GM19372 (cell line): Measurements from ENCODE around the gene ATP1A1.

Experiments used
- ATAC-seq: cut with Tn5 transposase; IDR thresholded peaks from one replicate; pipeline ENCODE4 v1.9.1; 2021; ENCODE audit warnings: mild to moderate bottlenecking, low read depth, moderate library complexity; ENCODE audit not compliant: unreplicated experiment

The ATP1A1 gene

GRCh38 chr1:116372651-116373430 lies at the start of gene ATP1A1:
TSS of gene ATP1A1 (plus strand) at chr1:116373244. CDS start at chr1:116373512, 268 bp downstream.
- peak; percentile 67 for ATAC-seq

GRCh38 chr1:116323491-116323890 lies 49.6 kb upstream of the ATP1A1 start:
- ATAC-seq = no peak

- no peak for ATAC-seq
These were observed 48.6 kb upstream of the ATP1A1 start for GRCh38 chr1:116324411-116324810.

- no peak for ATAC-seq
These were observed 47.9 kb upstream of the ATP1A1 start for GRCh38 chr1:116325104-116325503.

- no peak for ATAC-seq
These were observed 47.1 kb upstream of the ATP1A1 start for GRCh38 chr1:116325922-116326321.

- ATAC-seq = no peak
These were observed 46.6 kb upstream of the ATP1A1 start for GRCh38 chr1:116326486-116326885.

- ATAC-seq = no peak
These were observed 44.4 kb upstream of the ATP1A1 start for GRCh38 chr1:116328671-116329070.

GRCh38 chr1:116329524-116330341 lies 43.3 kb upstream of the ATP1A1 start:
- no peak for ATAC-seq

GRCh38 chr1:116330342-116330652 lies 42.7 kb upstream of the ATP1A1 start:
- no peak for ATAC-seq

- ATAC-seq = no peak
These were observed 42.2 kb upstream of the ATP1A1 start for GRCh38 chr1:116330846-116331245.

GRCh38 chr1:116331523-116331922 lies 41.5 kb upstream of the ATP1A1 start:
- ATAC-seq = no peak

GRCh38 chr1:116332451-116332850 lies 40.6 kb upstream of the ATP1A1 start:
- ATAC-seq = no peak

GRCh38 chr1:116333171-116334014 lies 39.7 kb upstream of the ATP1A1 start:
- no peak for ATAC-seq

- no peak for ATAC-seq
These were observed 39.0 kb upstream of the ATP1A1 start for GRCh38 chr1:116334015-116334547.

- no peak for ATAC-seq
These were observed 38.0 kb upstream of the ATP1A1 start for GRCh38 chr1:116334868-116335635.

GRCh38 chr1:116335850-116336624 lies 37.0 kb upstream of the ATP1A1 start:
- no peak for ATAC-seq

GRCh38 chr1:116337398-116337797 lies 35.6 kb upstream of the ATP1A1 start:
- no peak for ATAC-seq

GRCh38 chr1:116338400-116338799 lies 34.6 kb upstream of the ATP1A1 start:
- no peak for ATAC-seq
